Hippocampal formation (tissue), 2 donors: ENCODE measurements around the gene LTB4R.

Experiments
- DNase-seq, 2 donors: peaks; one replicate each; lab custom pipeline; 2025; lab: John Stamatoyannopoulos, UW

LTB4R gene, protein sequence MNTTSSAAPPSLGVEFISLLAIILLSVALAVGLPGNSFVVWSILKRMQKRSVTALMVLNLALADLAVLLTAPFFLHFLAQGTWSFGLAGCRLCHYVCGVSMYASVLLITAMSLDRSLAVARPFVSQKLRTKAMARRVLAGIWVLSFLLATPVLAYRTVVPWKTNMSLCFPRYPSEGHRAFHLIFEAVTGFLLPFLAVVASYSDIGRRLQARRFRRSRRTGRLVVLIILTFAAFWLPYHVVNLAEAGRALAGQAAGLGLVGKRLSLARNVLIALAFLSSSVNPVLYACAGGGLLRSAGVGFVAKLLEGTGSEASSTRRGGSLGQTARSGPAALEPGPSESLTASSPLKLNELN

DNA sequence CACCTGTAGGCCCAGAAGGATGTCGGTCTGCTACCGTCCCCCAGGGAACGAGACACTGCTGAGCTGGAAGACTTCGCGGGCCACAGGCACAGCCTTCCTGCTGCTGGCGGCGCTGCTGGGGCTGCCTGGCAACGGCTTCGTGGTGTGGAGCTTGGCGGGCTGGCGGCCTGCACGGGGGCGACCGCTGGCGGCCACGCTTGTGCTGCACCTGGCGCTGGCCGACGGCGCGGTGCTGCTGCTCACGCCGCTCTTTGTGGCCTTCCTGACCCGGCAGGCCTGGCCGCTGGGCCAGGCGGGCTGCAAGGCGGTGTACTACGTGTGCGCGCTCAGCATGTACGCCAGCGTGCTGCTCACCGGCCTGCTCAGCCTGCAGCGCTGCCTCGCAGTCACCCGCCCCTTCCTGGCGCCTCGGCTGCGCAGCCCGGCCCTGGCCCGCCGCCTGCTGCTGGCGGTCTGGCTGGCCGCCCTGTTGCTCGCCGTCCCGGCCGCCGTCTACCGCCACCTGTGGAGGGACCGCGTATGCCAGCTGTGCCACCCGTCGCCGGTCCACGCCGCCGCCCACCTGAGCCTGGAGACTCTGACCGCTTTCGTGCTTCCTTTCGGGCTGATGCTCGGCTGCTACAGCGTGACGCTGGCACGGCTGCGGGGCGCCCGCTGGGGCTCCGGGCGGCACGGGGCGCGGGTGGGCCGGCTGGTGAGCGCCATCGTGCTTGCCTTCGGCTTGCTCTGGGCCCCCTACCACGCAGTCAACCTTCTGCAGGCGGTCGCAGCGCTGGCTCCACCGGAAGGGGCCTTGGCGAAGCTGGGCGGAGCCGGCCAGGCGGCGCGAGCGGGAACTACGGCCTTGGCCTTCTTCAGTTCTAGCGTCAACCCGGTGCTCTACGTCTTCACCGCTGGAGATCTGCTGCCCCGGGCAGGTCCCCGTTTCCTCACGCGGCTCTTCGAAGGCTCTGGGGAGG lies at the start of gene LTB4R:
Gene LTB4R (plus strand): TSS at position 857 of the 959 bp plus-strand sequence. CDS start 4,150 bp downstream, outside the sequence.
- peak in 1 of 2 donors; percentile 70 for DNase-seq

DNA sequence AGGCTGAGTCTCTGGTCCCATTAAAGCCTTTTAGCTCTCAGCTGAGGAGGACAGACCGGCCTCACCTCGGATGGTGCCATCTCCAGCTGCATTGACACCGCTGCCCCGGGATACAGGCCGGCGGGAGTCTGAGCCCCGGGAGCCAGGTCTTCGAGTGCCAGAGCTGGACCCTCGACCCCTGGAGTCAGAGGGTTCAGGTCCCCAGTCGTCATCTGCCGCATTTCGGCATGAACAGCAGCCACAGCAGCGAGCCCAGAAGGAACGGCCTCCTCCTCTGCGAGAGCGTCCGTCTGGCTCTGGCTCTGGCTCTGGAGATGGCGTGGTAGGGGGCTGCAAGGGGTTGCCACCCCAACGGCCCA lies 49.4 kb upstream of the LTB4R start:
- no peak for DNase-seq

DNA sequence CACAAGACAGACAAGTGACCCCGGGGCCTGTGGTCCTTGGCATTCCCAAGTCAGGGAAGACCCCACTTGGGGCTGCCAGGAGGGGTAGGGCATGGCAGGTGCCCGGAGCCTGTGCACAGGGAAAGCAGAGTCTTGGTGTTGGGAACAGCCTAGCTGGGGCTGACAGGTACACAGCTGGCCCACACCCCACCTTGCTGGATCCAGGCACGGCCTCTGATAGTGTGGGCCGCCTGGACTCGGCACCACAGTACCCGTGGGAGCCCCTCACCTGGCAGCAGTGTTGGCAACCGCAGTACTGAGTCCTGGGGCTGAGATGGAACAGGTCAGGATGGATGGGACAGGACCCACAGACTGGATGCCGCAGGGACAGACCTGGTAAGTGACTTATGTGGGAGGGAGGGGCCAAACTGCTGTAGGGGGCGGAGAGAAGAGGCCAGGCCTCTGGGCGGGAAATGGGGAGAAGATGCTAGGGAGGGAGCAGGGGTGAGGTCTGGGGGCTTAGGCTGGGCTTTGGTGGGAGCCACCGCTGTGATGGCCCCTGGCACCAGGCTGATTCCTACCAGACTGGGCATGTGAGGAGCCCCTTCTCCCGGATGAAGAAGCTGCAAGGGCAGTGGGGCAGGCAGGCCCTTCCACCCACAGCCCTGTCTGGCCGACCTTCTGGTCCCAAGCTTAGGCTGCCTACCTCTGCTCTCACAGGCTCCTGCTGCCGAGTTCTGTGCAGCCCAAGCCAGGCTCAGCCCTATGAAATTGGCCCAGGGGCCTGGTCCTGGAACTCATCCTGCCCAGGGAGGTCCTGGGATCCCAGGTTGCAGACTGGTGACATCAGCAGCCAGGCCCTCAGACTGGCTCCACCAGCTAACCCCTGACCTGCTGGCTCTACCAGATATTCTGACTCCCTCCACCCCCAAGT lies 48.2 kb upstream of the LTB4R start, which contains the start of gene TGM1:
Gene TGM1 (minus strand): TSS at position 357 of the 913 bp plus-strand sequence. CDS start 825 bp downstream, outside the sequence.
- DNase-seq: no peak

DNA sequence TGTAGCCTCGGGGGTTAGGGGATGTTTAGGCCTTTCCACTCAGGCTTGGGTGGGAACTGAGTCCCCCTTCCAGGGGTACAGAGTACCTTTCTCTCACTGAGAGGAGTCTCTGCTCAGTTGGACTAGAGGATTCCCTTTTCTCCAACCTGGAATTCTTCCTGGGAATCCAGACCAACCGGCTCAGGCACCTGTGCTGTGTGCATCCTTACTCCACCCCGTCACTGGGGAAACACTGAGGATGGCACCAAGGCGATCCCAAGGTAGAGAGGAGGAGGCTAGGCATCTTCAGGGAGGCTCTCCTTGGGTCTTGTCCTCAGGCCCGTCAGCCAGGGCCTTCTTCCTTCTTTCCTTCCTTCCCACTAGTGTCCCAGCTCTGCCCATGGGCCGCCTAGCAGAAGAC lies 47.5 kb upstream of the LTB4R start:
- DNase-seq: no peak

DNA sequence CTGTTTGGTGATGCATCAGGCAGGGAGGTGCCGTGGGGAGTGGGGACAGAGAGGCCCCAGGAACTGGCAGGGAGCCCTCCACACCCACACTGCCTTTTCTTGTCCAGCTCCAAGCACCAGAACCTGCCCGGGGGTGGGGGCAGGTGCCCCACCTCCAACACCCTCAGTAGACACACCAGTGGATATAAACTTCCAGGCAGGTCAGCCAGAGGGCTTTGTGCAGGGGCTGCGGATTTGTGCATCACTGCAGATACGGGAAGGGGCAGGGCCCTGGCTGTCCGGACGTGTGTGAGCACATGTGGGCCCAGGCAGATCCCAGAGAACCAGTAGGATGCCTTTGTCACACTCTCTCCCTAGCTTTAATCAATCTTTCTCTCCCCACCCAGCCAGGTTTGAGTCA lies 47.0 kb upstream of the LTB4R start:
- no peak for DNase-seq

DNA sequence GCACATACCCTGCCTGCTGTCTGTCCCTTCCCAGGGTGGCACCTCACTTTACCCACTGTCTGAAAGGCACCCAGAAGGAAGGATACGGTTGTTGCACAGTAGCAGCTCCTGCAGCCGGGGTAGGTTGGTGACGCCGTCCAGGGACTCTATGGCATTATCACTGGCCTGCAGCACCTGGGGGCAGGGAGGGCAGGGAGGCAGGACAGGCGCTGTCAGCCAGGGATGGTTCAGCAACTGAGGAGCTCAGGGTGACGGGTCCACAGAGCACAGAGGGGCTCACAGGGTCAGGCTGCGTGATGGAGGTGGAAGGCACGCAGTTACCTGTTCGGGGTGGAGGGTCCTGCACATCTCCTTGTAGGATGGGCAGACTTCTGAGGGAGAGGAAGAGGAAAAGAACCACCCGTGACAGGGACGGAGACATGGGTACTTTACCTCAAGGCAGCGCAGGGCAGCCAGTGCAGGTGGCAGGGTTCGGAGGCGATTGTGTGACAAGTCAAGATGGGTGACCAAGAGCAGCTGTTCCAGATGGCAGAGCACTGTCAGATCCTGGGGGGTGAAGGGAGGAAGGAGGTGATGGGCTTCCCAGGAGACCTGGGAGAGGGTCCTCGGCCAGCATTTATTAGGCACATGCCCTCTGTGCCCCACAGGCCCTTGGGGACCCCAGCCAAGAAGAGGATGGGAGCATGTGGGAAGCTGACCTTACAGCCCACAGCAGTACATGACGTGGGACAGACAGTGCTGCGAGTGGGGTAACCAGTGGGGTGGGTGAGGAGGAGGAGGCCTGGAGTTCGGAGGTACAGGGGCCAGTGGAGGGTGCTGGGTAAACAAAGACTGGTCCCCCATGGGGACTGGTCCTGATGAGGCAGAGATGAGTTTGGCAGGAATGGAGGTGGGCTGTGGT lies 44.7 kb upstream of the LTB4R start:
- no peak for DNase-seq

DNA sequence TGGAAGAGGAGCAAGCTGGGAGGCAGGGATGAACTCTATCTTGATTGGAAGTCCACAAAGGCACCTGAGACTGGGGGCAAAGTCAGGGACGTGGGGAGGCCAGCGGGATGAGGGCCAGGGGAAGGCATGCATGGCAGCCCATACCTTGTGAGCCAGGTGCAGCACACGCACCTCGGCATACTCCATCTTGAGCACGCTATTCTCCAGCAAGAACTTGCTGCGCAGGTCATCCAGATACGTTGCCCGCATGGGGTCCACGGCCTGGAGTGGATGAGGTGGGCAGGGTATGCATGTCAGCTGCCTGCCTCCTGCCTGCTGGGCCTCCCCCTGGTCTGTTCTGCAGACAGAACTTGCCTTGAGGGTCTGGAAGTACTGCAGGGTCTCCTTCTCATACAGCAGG lies 43.8 kb upstream of the LTB4R start:
- no peak for DNase-seq

DNA sequence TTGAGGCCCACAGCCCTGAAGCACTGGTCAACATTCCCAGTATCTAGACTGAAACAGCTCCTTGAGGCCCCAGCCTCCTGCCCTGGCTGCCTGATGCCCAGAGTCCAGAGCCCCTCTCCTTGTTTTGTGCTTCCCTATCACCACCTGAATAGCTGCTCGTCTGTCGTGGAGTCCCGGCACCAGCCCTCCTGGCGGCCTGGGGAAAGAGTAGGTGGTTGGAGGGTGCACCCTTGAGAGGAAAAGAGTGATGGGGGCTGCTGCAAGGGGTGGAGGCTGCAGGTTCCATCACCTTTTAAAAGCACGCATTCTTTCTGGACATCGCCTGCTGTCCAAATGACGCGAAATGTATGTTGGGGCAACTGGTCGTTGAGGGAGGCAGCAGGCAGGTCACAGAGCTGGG lies 43.1 kb upstream of the LTB4R start:
- DNase-seq: no peak

DNA sequence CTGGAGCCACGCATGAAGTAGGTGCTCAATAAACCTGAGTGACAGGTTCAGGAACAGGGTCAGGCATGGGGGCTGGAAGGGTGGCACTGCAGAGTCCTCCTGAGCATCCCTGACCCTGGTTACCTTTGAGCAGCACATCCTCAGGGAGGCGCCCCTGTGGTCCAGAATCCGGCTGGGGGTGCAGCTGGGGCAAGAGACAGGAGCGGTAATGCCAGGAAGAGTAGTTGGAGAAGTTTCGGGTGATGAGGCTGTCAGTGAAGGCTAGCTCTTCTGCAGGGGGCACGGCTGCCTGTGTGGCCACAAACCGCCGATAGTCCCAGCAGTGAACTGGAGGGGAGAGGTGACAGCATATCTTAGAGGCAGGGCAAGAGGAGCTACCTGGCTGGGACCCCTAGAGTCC lies 41.9 kb upstream of the LTB4R start:
- no peak for DNase-seq

DNA sequence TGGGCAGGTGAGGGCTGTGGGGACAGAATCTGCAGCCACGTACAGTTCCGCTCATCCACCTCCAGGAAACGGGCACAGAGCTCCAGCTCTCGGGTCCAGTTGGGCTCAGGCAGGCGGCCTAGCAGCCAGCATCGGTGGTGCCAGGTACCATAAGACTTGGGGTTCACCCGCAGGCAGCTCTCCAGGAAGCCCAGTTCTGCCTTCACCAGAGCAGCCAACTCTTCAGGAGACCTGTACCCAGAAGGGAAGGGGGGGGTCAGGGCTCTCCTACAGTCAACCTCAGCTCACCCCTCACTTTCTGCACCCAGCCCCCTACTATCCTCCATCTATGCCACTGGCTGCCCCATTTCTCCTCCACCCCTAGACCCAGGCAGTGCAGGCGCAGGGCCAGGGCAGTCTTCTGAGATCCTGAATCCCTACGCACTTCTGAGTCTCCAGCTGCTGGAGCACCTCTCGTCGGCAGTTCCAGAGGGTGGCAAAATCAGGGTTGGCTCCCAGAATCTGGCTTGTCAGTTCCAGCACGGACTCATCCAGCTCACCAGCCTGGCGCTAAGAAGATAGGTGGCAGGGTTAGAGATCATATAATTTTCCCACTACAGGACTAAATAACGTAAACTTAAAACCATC lies 41.3 kb upstream of the LTB4R start:
- DNase-seq: no peak

DNA sequence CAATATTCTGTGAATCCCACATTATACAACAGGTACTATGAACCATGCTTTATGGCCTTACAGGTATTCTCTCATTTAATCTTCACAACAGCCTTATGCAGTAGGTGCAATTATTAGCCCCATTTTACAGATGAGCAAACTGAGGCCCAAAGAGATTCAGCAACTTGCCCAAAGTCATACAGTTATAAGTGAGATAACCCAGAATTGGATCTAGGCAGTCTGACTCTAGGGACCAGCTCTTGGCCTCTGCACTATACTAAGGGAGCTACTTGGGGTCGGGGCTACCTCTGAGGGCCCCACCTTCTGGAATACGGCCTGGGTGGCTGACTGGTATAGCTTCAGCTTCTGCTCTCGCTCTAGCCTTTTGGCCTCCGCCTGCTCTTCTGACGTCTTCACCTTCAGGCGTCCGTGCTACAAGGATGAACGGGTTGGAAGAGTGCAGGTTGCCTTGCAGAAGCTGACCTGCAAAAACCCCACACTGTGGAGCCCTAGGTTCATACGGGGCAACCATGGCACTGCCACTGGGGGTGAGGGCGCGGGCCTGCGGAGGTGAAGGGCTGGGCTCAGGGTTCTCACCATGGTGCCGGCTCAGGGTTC lies 40.7 kb upstream of the LTB4R start:
- DNase-seq: no peak

DNA sequence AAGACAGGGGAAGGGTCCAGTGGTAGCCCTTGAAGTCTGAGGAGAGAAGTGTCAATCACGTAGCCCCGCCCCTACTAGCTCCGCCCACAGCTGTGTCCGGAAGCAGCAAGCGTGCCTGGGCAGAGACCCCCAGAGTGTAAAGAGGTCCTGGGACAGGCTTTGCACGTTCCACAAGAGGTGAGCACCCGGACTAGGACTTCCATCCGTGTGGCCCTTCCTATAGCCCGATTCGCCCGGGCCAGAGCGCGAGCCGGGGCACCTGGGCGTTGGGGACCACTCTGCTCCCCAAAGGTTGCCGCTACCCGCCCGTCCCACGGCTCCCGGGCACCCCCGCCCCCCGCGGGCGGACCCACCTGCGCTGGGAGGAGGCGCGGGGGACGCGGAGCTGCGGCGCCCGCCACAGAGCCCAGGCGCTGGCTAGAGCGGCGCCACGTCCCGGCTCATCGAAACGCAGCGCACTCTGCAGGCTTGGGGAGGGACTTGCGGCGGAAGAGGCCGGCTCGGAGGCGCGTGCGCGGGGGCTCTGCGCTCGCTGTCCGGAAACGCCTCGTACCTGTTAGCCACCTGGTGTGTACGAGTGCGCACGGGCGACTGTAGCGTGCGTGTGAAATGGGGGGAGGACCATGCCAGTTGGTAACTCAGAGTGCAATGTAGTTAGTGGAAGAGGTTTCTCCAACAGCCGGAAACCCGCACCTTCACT lies 40.0 kb upstream of the LTB4R start, which contains the start of gene RABGGTA:
Gene RABGGTA (minus strand): TSS at position 464 of the 700 bp plus-strand sequence. CDS start 482 bp downstream, outside the sequence.
- DNase-seq: peak; percentile 79 to 86

DNA sequence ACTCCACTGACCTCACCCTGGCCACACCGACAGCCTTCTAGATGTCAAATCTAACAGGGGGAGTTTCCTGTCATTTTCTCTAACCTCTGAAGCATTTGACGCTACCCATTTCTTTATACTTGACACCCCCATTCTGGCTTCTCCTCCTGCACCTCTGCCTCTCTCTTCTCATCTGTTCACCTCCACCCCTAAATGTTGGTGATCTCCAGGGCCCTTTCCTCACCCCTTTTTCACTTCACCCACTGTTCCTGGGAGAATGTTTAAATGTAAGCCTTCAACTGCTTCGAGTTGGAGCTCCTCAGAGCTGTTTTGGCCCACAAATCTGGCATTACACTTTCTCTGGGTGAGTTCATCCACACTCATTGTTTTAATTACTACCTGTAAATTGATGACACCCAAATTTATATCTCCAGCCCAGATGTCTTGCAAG lies 39.5 kb upstream of the LTB4R start:
- DNase-seq: no peak

DNA sequence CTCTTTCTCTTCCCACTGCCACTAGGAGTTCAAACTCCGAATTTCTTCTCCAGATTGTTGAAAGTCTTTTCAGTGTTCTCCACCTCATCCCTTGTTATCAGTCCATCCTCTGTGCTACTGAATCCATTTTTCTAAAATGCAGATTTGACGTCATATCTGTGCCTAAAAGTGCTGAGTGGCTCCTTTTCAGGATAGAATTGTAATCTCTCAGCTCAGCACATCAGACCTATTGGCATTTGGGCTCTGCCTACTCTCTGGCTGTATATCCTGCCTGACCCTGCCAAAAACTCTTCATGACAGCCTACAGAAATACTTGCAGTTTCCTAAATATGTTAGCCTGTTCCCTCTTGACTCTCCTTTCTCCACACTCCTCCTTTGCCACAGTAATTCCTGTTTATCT lies 38.8 kb upstream of the LTB4R start:
- DNase-seq: no peak

DNA sequence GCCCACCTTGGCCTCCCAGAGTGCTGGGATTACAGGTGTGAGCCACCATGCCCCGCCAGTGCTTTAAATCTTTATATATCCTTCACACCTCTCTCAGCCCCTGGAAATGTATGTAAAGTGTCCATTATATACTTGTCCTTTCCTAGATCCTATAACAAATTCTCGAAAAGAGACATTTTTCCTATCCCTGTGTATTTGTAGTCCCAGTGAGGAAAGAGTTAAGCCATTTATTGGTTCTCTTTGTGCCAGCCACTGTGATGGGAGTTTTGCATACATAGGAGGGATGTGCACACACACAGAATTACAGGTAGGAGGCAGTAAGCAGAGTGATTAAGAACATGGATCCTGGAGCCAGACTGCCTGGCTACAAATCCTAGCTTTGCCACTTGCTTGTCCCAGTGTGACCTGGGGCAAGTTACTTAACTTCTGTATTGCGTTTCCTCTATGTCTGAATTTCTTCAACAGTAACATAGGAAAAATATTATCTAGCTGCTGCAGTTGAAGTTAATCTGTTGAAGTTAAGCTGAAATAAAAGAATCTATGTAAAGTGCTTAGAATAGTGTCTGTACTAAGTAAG lies 37.8 kb upstream of the LTB4R start:
- no peak for DNase-seq

DNA sequence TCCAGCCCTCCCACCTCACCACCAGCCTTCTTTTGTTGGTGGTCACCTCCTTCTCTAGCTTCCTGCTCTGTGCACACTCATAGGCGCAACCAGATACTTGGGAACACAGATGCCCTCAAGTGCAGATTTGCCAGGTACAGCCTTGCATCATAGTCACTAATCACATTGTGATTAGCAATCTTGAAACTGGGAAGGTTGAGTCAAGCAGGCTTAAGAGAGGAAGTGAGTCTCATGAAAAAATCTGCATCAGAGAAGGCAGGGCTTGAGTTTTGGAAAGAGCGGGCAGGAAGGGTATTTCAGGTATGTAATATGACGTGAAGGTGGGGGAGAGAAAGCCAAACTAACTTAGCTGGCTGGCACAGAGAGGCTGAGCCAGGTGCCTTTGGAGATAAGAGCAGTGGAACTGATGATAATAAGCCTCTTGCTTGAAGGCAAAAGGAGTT lies 37.2 kb upstream of the LTB4R start:
- no peak for DNase-seq

DNA sequence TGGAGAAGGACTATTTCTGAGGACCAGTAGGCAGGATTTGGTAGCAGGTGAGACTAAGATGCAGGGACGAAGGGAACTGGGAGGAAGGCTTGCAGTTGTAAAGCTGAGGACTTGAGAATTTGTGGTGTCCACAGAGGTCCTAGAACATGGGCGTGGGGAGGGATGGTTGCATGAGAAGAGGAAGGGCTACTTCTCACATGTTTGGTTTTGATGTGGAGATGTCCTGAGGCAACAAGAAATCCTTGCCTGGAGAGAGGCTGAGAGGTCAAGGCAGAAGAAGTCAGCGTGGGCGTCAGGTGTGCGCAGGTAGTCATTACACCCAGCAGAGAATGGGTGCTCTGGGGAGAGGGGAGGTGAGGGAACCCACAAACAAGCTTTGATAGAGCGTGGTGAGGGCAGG lies 34.2 kb upstream of the LTB4R start:
- DNase-seq: no peak

DNA sequence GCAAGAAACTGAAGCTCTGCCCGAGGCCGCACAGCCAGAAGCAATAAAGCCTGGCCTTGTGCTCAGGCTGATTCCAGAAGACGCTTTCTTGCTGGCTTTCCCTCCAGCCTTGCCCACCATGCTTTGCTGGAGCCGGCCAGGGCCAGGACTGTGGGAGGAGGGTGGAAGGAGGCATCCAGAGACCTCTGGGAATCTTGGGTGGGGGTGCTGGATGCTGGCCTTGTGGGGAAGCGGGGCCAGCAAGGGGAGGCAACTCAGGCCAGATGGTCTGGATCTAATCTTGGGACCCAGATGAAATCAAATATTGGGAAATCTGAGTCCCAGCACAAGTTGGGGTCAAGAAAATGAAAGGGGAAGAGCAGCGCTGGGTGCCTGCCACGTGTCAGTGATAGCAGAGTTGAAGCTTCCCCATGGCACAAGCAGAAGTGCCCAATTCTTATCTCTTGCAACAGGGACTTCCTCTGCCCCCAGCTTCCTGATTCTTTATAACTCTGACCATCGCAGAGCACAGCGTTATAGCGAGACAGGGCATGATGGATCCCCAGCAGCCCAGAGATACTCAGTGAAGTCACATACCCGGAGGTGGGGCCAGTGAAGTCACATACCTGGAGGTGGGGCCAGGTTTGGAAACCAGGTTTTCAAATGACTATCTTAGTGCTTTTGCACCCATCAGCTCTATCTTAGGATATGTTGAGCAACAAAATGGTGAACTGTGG lies 33.5 kb upstream of the LTB4R start:
- no peak for DNase-seq
